ENCODE data around the gene FAM107B.

GRCh38 chr10:14712991-14713424 is 61.7 kb downstream of the FAM107B start:
- TF ChIP-seq EZH2phosphoT487 (IDR thresholded peaks at IDR 0.05; ENCODE audit: unreplicated experiment) (no peak), REST (IDR thresholded peaks at IDR 0.05; ENCODE audit: unreplicated experiment) (no peak), CTCF (conservative IDR thresholded peaks at IDR 0.05; ENCODE audit: low read depth in 2 of 2) (no peak), EZH2 (IDR thresholded peaks at IDR 0.05; ENCODE audit: low read depth, unreplicated experiment) (no peak), POLR2AphosphoS5 (IDR thresholded peaks at IDR 0.05; ENCODE audit: low read depth) (no peak), ZNF462 (CRISPR knock-in tag; IDR thresholded peaks at IDR 0.05) (no peak), ZNF331 (CRISPR knock-in tag; IDR thresholded peaks at IDR 0.05; ENCODE audit: low read depth) (no peak), ETS1 (IDR thresholded peaks at IDR 0.05) (no peak), JUNB (IDR thresholded peaks at IDR 0.05; ENCODE audit: unreplicated experiment) (no peak), CREB1 (CRISPR knock-in tag; IDR thresholded peaks at IDR 0.05; ENCODE audit: low read depth) (no peak), STAT1 (IDR thresholded peaks at IDR 0.05; ENCODE audit: unreplicated experiment) (no peak), NANOG (IDR thresholded peaks at IDR 0.05; ENCODE audit: borderline replicate concordance) (no peak)

All from GM23338 (cell line).